Activated T-cell treated with anti-CD3 and anti-CD28 coated beads, Interleukin-2, amount 50 U/mL, for 24 hours (primary cell): ENCODE data around the gene ETF1.

ENCODE experiments used
- DNase-seq: peaks from one replicate; pipeline ENCODE4 v3.0.0-alpha.2; 2020
- H3K27ac Mint-ChIP-seq: 2 replicates; pipeline ENCODE4 v1.8.0; 2020; ENCODE audit warnings: mild to moderate bottlenecking, mixed read lengths
- H3K27me3 Mint-ChIP-seq: 2 replicates; pipeline ENCODE4 v1.8.0; 2020; ENCODE audit warnings: mixed read lengths
- H3K36me3 Mint-ChIP-seq: 2 replicates; pipeline ENCODE4 v1.8.0; 2020; ENCODE audit warnings: low read depth, mixed read lengths
- H3K4me1 Mint-ChIP-seq: 2 replicates; pipeline ENCODE4 v1.8.0; 2020; ENCODE audit warnings: low read depth, mixed read lengths
- H3K4me3 Mint-ChIP-seq: 2 replicates; pipeline ENCODE4 v1.8.0; 2020; ENCODE audit warnings: mild to moderate bottlenecking, moderate library complexity, mixed read lengths
- H3K9me3 Mint-ChIP-seq: 2 replicates; pipeline ENCODE4 v1.8.0; 2020; ENCODE audit warnings: mixed read lengths

The ETF1 gene

DNA sequence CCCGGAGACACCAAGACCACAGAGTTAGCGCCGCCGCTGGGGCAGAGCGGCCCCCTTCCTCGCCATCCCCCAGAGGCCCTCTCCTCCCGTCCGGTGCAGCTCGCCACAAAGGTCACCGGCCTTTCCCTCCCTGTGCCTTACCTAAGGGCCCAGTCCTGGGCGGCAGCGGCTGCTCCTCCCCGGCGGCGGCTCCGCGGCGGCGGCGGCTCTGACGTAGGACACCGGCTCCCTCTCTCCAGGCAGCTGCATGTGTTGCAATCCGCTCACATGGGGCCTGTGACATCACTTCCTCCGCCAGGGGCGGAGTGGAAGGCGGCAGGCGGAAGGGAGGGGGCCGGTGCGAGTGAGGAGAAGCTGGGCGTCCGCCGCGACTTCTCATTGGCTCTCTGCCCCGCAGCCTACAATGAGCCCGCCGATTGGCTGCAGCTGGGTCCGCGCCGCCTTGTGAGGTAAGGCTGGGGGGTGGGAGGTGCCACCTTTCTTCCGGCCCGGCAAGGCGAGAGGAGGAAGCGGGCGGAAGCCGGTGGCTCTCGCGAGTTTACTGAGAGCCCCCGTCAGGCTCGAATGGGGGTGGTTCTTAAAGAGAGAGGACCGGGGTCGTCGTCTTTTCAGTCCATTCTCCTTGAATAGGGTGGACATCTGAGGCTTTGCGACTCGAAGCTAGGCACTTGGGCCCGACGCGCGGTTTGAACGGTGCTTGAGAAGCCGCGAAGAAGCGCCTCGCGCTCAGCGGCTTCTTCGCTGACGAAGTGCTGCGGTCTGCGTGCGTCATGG is at the start of gene ETF1:
TSS of gene ETF1 (minus strand) at position 281 of the 774 bp plus-strand sequence. CDS start 318 bp downstream, outside the sequence.
- Mint-ChIP-seq H3K27me3 (no peaks in the 10 kb centered on the region), H3K4me1 (peaks cover 71% of the 10 kb centered on the region), H3K9me3 (no peaks in the 10 kb centered on the region), H3K36me3 (peaks cover 86% of the 10 kb centered on the region), H3K4me3 (peak within 1 kb of the TSS; percentile 98), H3K27ac (peak within 1 kb of the TSS; percentile 99)
- peak; percentile 99 for DNase-seq

DNA sequence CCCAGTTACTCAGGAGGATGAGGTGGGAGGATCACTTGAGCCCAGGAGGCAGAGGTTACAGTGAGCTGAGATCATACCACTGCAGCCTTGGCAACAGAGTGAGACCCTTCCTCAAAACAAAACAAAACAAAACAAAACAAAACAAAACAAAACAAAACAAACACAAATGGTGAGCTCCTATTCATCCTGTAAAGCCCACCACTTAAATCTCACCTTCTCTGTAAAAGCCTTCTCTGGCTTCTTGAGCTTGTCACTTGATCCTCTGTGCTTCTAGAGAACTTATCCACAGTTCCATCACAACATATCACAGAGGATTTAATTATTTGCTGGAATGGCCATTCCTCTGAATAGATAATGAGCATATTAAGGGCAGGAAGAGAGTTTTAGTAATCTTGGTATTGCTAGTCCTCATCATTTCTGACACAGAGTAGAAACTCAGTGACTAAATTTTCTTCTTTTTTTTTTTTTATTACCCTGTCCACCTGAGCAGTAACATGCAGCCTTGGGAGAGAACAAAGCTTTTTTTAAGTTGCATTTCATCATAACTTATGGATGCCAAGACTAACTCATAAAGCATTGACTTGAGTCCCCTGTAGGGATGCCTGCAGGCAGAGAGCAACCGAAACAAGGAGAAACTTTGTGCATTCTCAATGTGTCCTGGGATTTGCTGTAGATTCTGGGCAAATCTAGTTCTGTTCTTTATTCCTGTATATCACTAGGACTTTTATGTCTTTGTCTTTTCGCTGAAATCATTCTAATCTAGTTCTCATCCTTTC is 45.2 kb upstream of the ETF1 start:
- Mint-ChIP-seq H3K27me3 (peaks cover 12% of the 10 kb centered on the region), H3K4me1 (no peaks in the 10 kb centered on the region), H3K36me3 (no peaks in the 10 kb centered on the region), H3K27ac (no peak overlapping the region), H3K4me3 (no peak overlapping the region), H3K9me3 (no peaks in the 10 kb centered on the region)
- no peak for DNase-seq

DNA sequence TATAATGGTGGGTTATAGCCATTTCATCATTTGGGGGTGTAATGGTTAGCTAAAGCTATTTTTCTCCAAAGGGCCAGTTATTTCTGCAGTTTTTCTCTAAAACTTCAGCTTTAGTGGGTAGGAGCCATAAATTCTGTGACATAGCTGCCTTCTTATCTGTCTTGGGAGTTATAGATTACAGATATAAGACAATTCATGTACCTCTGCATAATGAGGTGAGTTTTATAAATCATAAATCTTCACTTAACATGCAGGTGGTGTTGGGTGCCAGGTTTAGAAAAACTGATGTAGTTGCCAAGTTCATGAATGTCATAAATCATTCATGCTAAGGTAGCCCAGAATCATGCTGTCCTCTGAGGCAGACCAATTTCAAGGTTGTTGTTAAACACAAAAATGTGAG is 42.1 kb upstream of the ETF1 start:
- peaks cover 12% of the 10 kb centered on the region for H3K27me3 Mint-ChIP-seq
- no peaks in the 10 kb centered on the region for H3K36me3 Mint-ChIP-seq
- H3K9me3 Mint-ChIP-seq = no peaks in the 10 kb centered on the region
- no peaks in the 10 kb centered on the region for H3K4me1 Mint-ChIP-seq
- no peak for DNase-seq
- H3K4me3 Mint-ChIP-seq = no peak overlapping the region
- no peak overlapping the region for H3K27ac Mint-ChIP-seq

DNA sequence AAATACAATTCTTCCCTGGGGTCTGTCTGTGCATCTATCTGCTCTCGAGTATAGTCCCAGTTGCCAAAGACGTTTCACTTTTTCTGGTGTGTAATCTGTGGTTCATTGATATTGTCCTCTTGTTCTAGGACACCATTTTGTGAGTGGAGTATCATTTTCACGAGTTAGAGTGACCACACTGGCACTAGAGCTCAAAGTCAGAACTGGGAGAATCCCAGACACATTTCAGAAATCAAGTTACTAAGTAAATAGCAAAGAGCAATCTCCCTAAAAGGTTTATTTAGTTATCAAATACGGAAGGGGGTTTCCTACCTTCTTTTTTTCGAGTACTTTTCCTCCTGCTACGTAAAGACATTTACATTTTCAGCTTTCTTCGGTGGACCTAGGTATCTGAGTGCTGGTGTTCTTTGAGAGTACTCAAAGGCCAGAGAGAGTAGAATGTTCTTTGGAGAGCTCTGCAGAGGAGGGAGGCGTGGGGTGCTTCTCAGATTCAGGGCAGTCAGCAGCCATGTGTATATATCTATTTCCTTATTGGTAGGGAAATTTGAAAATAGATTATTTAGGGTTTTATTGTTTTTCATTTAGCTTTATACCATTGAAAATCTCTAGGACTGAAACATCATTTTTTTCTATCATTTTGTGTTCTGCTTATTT is 41.1 kb upstream of the ETF1 start:
- no peak overlapping the region for H3K4me3 Mint-ChIP-seq
- peaks cover 2% of the 10 kb centered on the region for H3K4me1 Mint-ChIP-seq
- DNase-seq = no peak
- peaks cover 12% of the 10 kb centered on the region for H3K27me3 Mint-ChIP-seq
- H3K36me3 Mint-ChIP-seq = no peaks in the 10 kb centered on the region
- H3K27ac Mint-ChIP-seq = no peak overlapping the region
- no peaks in the 10 kb centered on the region for H3K9me3 Mint-ChIP-seq

DNA sequence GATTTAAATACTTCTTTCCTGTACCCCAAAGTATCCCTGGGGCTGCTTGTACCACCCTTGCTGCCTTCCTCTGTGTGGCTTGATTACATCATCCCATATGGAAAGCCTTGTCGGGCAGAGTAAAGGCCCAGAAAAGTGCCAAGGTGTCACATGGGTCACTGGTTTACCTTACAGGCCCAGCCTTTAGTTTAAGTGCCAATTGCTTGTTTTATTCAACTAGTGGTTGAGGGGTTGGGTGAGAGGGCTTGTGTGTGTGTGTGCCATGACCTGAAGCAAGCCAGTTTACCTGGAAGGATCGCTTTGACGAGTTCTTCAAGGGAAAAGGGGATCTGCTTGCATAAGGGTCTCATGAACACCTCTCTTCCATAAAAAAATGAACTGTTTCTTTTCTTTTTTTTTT is 39.9 kb upstream of the ETF1 start:
- Mint-ChIP-seq H3K4me1 (peaks cover 2% of the 10 kb centered on the region), H3K27me3 (peaks cover 12% of the 10 kb centered on the region), H3K27ac (no peak overlapping the region), H3K4me3 (no peak overlapping the region), H3K36me3 (no peaks in the 10 kb centered on the region), H3K9me3 (no peaks in the 10 kb centered on the region)
- no peak for DNase-seq

DNA sequence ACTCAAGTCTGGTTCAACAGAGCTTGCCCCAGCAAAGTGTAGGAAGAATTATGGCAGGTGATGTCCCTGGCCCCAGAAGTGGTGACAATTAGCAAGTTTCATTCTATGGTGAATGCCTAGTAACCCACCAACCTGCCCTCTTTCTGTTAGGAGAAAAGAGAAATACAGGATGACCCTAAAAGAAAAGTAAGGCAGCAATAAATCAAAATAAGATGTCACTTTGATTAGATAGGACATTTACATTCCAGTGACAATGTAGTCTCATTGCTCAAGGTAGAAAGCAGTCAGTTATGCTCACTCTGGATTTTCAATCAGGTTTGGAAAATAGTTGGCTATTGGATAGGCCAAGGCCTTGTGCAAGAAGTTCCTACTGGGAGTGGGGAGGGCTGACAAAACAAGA is 37.7 kb upstream of the ETF1 start:
- Mint-ChIP-seq H3K27me3 (no peaks in the 10 kb centered on the region), H3K4me3 (no peak overlapping the region), H3K4me1 (peaks cover 6% of the 10 kb centered on the region), H3K27ac (no peak overlapping the region), H3K9me3 (peaks cover 2% of the 10 kb centered on the region), H3K36me3 (peaks cover 2% of the 10 kb centered on the region)
- DNase-seq = no peak

DNA sequence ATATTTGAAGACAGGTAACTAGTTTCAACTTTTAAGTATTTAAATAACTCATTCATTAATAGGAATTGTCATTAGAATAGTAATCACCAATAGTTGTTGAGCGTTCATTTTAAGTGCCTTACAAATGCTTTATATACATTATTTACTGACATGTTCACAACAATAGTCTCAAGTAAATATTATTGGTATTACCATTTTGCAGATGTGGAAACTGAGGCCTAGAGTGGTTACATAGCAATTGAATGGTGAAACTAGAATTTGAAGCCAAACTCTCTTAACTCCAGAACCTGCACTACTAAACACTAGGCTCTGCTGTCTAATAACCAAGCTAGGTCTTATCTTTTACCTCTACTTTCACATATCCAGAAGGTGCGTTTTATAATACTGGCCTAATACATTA is 37.0 kb upstream of the ETF1 start:
- H3K9me3 Mint-ChIP-seq = peaks cover 3% of the 10 kb centered on the region
- no peaks in the 10 kb centered on the region for H3K27me3 Mint-ChIP-seq
- peaks cover 9% of the 10 kb centered on the region for H3K4me1 Mint-ChIP-seq
- H3K27ac Mint-ChIP-seq = no peak overlapping the region
- no peak for DNase-seq
- H3K4me3 Mint-ChIP-seq = no peak overlapping the region
- peaks cover 8% of the 10 kb centered on the region for H3K36me3 Mint-ChIP-seq

DNA sequence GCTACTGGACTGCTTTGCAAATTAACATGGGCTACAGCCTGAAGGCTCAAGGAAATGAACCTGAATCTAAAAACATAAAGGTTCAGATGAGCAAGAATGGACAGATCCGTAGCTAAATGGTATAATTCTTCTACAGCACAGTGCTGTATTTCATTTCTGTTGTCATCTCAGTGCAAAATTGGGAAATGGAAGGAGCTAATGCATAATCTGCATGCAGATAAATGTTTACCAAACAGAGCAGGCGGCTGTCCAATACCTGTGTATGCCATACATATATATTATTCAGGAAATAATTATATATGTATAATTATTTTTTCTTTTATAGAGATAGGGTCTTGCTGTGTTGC is 36.5 kb upstream of the ETF1 start:
- Mint-ChIP-seq H3K27ac (no peak overlapping the region), H3K27me3 (no peaks in the 10 kb centered on the region), H3K36me3 (peaks cover 13% of the 10 kb centered on the region), H3K9me3 (peaks cover 3% of the 10 kb centered on the region), H3K4me1 (peaks cover 9% of the 10 kb centered on the region), H3K4me3 (no peak overlapping the region)
- no peak for DNase-seq

DNA sequence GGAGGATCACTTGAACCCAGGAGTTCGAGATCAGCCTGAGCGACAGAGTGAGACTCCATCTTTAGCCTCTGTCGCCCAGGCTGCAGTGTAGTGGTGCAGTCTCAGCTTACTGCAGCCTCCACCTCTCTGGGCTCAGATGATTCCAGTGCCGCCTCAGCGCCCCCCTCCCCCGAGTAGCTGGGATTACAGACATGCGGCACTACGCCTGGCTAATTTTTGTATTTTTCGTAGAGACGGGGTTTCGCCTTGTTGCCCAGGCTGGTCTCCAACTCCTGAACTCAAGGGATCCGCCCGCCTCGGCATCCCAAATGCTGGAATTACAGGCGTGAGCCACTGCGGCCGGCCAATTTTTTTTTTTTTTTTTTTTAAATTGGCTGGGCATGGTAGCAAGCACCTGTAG is 34.4 kb upstream of the ETF1 start:
- Mint-ChIP-seq H3K27ac (no peak overlapping the region), H3K36me3 (peaks cover 33% of the 10 kb centered on the region), H3K27me3 (no peaks in the 10 kb centered on the region), H3K4me1 (peaks cover 20% of the 10 kb centered on the region), H3K4me3 (no peak overlapping the region), H3K9me3 (peaks cover 3% of the 10 kb centered on the region)
- DNase-seq = no peak

DNA sequence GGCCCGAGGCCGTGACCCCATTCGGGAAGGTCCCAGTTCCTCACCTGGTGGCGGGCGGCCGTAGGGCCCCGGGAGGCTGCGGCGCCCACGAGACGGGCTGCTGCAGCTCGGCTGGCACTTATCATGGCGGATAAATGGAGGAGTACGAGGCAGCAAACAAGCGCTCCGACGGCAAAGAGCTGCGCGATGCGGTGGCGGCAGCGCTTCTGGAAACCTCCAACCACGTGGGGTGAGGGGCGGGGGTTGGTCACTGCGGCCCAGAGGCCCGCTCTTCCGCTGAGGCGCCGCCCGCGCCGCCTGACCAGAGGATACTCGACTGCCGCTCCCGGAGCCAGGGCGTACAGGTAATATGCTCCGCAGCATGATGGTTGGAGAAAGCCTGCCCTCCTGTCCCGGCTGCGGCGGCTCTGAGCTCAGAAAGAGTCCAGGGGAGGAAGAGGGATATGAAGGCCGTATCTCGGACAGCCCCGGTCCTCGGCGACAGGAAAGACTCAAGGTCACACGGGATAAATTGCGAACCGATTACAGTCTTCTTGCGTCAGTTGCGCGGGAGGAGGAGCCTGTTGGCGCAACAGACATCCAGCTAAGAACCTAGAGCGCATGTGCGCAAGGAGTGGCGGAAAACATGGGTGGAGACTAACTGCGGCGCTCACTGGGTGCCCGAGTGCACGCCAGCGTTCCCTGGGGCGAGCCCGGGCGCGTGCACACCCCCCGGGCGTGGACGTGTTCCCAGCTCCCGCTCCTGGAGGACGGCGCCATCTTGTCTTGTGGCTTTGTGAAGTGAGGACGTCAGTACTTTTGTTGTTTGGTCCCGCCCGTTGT is 32.4 kb upstream of the ETF1 start, which contains the start of gene HSPA9:
TSS of gene HSPA9 (minus strand) at position 208 of the 822 bp plus-strand sequence. CDS start at position 125, 83 bp downstream.
- H3K4me1 Mint-ChIP-seq = peaks cover 36% of the 10 kb centered on the region
- peak within 1 kb of the TSS; percentile 99 for H3K4me3 Mint-ChIP-seq
- peaks cover 54% of the 10 kb centered on the region for H3K36me3 Mint-ChIP-seq
- DNase-seq = peak; percentile 97
- H3K27ac Mint-ChIP-seq = peak within 1 kb of the TSS; percentile 100
- no peaks in the 10 kb centered on the region for H3K27me3 Mint-ChIP-seq
- H3K9me3 Mint-ChIP-seq = peaks cover 3% of the 10 kb centered on the region

DNA sequence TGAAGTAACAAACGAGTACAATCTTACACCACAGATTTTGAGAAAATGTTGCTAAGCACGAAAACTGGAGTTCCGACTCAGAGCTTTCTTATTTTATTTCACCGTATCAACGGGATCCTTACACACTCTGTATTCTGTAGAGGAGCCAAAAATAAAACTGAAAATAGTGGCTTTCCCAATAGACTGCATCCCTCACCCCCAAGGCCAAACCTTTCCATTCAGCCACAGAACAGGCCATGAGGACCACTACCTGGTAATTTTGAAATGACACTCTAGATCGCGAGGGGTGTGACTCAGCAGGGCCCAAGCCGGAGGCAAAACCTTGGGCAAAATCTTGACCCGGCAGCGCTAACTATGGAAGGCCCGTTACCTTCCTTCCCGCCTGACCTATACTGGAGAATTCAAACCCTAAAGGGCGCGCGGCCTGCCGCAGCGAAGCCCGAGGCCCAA is 31.7 kb upstream of the ETF1 start:
- H3K27me3 Mint-ChIP-seq = no peaks in the 10 kb centered on the region
- peaks cover 42% of the 10 kb centered on the region for H3K4me1 Mint-ChIP-seq
- peaks cover 60% of the 10 kb centered on the region for H3K36me3 Mint-ChIP-seq
- peaks cover 3% of the 10 kb centered on the region for H3K9me3 Mint-ChIP-seq
- H3K4me3 Mint-ChIP-seq = peak overlapping the region; percentile 99
- H3K27ac Mint-ChIP-seq = peak overlapping the region; percentile 100
- DNase-seq = no peak

DNA sequence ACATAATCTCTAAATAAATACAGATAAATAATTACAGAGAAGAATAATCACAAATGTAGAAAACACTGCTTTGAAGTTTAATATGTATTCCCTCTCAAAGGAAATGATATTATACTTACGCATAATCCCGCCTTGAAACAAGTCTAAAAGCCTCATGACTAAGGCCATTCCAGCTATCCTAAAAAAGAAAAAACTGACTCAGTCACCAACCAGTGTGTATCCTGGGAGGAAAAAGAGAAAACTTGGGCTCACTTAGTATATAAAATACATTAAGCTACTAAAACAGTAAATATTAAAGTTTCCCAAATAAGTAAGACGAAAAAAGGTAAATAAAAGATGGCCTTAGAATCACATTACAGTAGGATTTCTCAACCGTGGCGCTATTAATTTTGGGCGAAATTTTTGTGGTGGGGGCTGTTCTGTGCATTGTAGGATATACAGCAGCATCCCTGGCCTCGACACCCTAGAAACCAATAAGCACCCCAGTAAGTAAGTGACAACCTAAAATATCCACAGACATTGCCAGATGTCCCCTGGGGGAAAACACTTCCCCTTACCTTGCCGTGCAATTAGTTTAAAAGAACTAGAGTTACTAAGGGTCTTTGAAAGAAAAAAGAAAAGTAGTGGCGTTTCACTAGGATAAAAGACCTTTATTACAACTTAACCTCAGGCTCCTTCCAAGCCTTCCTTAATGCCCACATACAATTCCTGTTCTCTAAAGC is 31.1 kb upstream of the ETF1 start:
- Mint-ChIP-seq H3K4me3 (peak overlapping the region; percentile 99), H3K27ac (peak overlapping the region; percentile 100), H3K9me3 (peaks cover 3% of the 10 kb centered on the region), H3K36me3 (peaks cover 66% of the 10 kb centered on the region), H3K4me1 (peaks cover 46% of the 10 kb centered on the region), H3K27me3 (no peaks in the 10 kb centered on the region)
- DNase-seq = no peak

DNA sequence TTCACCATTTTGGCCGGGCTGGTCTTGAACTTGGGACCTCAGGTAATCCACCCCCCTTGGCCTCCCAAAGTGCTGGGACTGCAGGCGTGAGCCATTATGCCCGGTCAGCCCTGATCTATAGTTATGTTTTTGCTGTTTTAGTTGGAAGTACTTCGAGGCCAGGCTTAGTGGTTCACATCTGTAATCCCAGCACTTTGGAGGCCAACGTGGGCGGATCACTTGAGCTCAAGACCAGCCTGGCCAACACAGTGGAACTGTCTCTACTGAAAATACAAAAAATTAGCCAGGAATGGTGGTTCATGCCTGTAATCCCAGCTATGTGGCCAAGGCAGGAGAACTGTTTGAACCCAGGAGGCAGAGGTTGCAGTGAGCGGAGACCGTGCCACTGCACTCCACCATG is 30.2 kb upstream of the ETF1 start:
- DNase-seq = no peak
- no peaks in the 10 kb centered on the region for H3K27me3 Mint-ChIP-seq
- peaks cover 54% of the 10 kb centered on the region for H3K4me1 Mint-ChIP-seq
- H3K27ac Mint-ChIP-seq = peak overlapping the region; percentile 100
- peak overlapping the region; percentile 99 for H3K4me3 Mint-ChIP-seq
- H3K9me3 Mint-ChIP-seq = peaks cover 3% of the 10 kb centered on the region
- peaks cover 75% of the 10 kb centered on the region for H3K36me3 Mint-ChIP-seq
